Endothelial cell of umbilical vein (primary cell): ENCODE measurements around the gene GRIFIN. TPM values are rescaled to one million over a fixed set of nuclear protein-coding genes. Genes with fewer than 3 reads are reported as not detected.

ENCODE experiments used
- BruUV-seq: library from RNA; stranded (reverse); fragments of 400-500 nt; replicated peaks from 2 replicates; lab custom pipeline; 2021; lab: Mats Ljungman, UMichigan
- CTCF ChIA-PET: fragments of 300-600, 350-600 bp; sonication (Branson Sonifier 250); formaldehyde crosslinking; loops from one replicate; lab custom pipeline; 2021; ENCODE audit warnings: antibody characterized with exemption, inconsistent platforms; lab: Charles Lee
- POLR2A ChIA-PET: fragments of 300-600, 350-600 bp; sonication (Branson Sonifier 250); formaldehyde crosslinking; loops from one replicate; lab custom pipeline; 2021; ENCODE audit warnings: antibody characterized with exemption, inconsistent platforms; lab: Charles Lee
- DNase-seq: peaks from one replicate; pipeline ENCODE4 v3.0.0-alpha.2; 2011; ENCODE audit warnings: low read depth, low spot score
- FAIRE-seq: peaks from 2 replicates; lab custom pipeline; 2011; peaks lifted over from hg19 to GRCh38; lab: Jason Lieb, UNC
- H2AFZ ChIP-seq: 2 replicates; pipeline ENCODE4 v1.6.0; 2012; ENCODE audit warnings: low read depth, low read length, control low read depth, inconsistent platforms
- H3K27ac ChIP-seq: 2 replicates; pipeline ENCODE4 v1.5.1; 2011; ENCODE audit warnings: low read depth, mild to moderate bottlenecking, control low read depth, low read length, moderate library complexity; ENCODE audit not compliant: insufficient read depth
- H3K27me3 ChIP-seq, 2 experiments: 2 replicates each; pipeline versions ENCODE4 v1.6.0 to v1.6.1; 2011; ENCODE audit warnings: low read length in 2 of 2, mixed read lengths in 1 of 2; ENCODE audit not compliant: control insufficient read depth in 2 of 2, insufficient read depth in 2 of 2
- H3K36me3 ChIP-seq, 2 experiments: 2 replicates in 1 of 2; 3 replicates in 1 of 2; pipeline ENCODE4 v1.5.1; 2011; ENCODE audit warnings: low read length in 2 of 2, mild to moderate bottlenecking in 1 of 2, moderate library complexity in 1 of 2; ENCODE audit not compliant: control insufficient read depth in 2 of 2, insufficient read depth in 2 of 2; ENCODE audit errors: extremely low read depth in 1 of 2
- H3K4me1 ChIP-seq: 3 replicates; pipeline ENCODE4 v1.5.1; 2011; ENCODE audit warnings: mild to moderate bottlenecking, low read length; ENCODE audit not compliant: control insufficient read depth, insufficient read depth; ENCODE audit errors: extremely low read depth
- H3K4me2 ChIP-seq: 2 replicates; pipeline ENCODE4 v1.6.1; 2011; ENCODE audit warnings: low read length, control low read depth, mixed read lengths; ENCODE audit not compliant: insufficient read depth
- H3K4me3 ChIP-seq, 3 experiments: fragments of 200-600 bp in 1 of 3; sonication (generic), shearing (Covaris generic) in 1 of 3; replicated peaks in 1 of 3; 2 replicates each; pipeline ENCODE4 v1.5.1; 2011 to 2016; ENCODE audit warnings: control low read depth in 3 of 3, low read length in 3 of 3, mild to moderate bottlenecking in 2 of 3, inconsistent platforms in 1 of 3, low read depth in 1 of 3, moderate library complexity in 1 of 3; ENCODE audit not compliant: insufficient read depth in 1 of 3
- H3K79me2 ChIP-seq: 2 replicates; pipeline ENCODE4 v1.6.0; 2012; ENCODE audit warnings: low read length, inconsistent platforms; ENCODE audit not compliant: control insufficient read depth, insufficient read depth
- H3K9ac ChIP-seq: replicated peaks from 2 replicates; pipeline ENCODE3; 2011; ENCODE audit warnings: low read length, control low read depth; ENCODE audit not compliant: insufficient read depth; ENCODE audit errors: extremely low read depth
- H3K9me1 ChIP-seq: replicated peaks from 3 replicates; pipeline ENCODE4 v1.6.0; 2011; ENCODE audit warnings: mild to moderate bottlenecking, low read length; ENCODE audit not compliant: control insufficient read depth, insufficient read depth; ENCODE audit errors: extremely low read depth
- H3K9me3 ChIP-seq: replicated peaks from 2 replicates; pipeline ENCODE4 v1.5.1; 2012; ENCODE audit warnings: low read length, inconsistent platforms; ENCODE audit not compliant: control insufficient read depth, insufficient read depth
- H4K20me1 ChIP-seq: replicated peaks from 2 replicates; pipeline ENCODE3; 2011; ENCODE audit warnings: mild to moderate bottlenecking, low read length; ENCODE audit not compliant: control insufficient read depth, insufficient read depth; ENCODE audit errors: extremely low read depth
- EZH2 ChIP-seq: IDR thresholded peaks from 2 replicates; pipeline ENCODE4 v1.6.1; 2012; ENCODE audit warnings: borderline replicate concordance, low read depth, mild to moderate bottlenecking, moderate library complexity, low read length, inconsistent platforms; ENCODE audit not compliant: severe bottlenecking
- FOS ChIP-seq: IDR thresholded peaks from 2 replicates; pipeline ENCODE4 v1.6.1; 2011; ENCODE audit warnings: mild to moderate bottlenecking, low read length, moderate library complexity, borderline replicate concordance; ENCODE audit not compliant: insufficient read depth
- GATA2 ChIP-seq: IDR thresholded peaks from 2 replicates; pipeline ENCODE4 v1.7.0; 2011; ENCODE audit warnings: low read depth, mild to moderate bottlenecking, moderate library complexity, mixed read lengths, low read length; ENCODE audit not compliant: insufficient read length, insufficient read depth
- JUN ChIP-seq: IDR thresholded peaks from 2 replicates; pipeline ENCODE4 v1.6.1; 2011; ENCODE audit warnings: borderline replicate concordance, low read depth; ENCODE audit not compliant: insufficient read length, insufficient read depth
- MAX ChIP-seq: IDR thresholded peaks from 2 replicates; pipeline ENCODE4 v1.6.1; 2011; ENCODE audit not compliant: insufficient read depth, insufficient read length
- MYC ChIP-seq: IDR thresholded peaks from one replicate; pipeline ENCODE4 v1.6.1; 2011; ENCODE audit warnings: mild to moderate bottlenecking, low read depth, low read length
- POLR2A ChIP-seq: IDR thresholded peaks from 2 replicates; pipeline ENCODE4 v1.6.1; 2012; ENCODE audit warnings: low read depth, mild to moderate bottlenecking, control low read depth, low read length
- dilution Hi-C: fragments of 300-500 bp; cut with MboI; formaldehyde crosslinking; loops from one replicate; pipeline ENCODE4 v1.15.0; 2019; ENCODE audit warnings: low sequenced_read_pairs; ENCODE audit not compliant: extremely low pct_ligation_motif_present
- intact Hi-C: fragments of 100-400 bp; cut with micrococcal nuclease; formaldehyde crosslinking; loops from one replicate; pipeline ENCODE4 v1.10.0; 2022
- polyA plus RNA-seq, 4 experiments: library from polyadenylated mRNA; depleted of rRNA in 3 of 4; stranded (reverse) in 3 of 4; unstranded in 1 of 4; fragments of >200 nt; gene quantifications; 2 replicates each; pipeline versions ENCODE4 v1.2.1 to v1.2.3, GENCODE V29; 2011 to 2012; ENCODE audit warnings: missing spikeins in 1 of 4
- total RNA-seq: library from RNA; stranded (reverse); gene quantifications from 2 replicates; pipeline ENCODE4 v1.2.3, GENCODE V29; 2021

Gene GRIFIN
- total and polyA plus RNA-seq, 2 donors (not counting 3 experiments of a cell fraction or from before 2014, with no cell fraction given): not detected

GRCh38 chr7:2515424-2516193, 39.4 kb upstream of the GRIFIN start:
- H2AFZ ChIP-seq: no peak overlapping the region
- H3K9me3 ChIP-seq: no peaks in the 10 kb centered on the region
- dilution Hi-C loops (no loop called here), intact Hi-C loops (no loop called here)
- H3K27me3 ChIP-seq: no peaks in the 10 kb centered on the region
- ChIA-PET CTCF (no interaction called here), POLR2A (no interaction called here)
- FAIRE-seq (no peak), DNase-seq (no peak)
- no TSS peak for BruUV-seq
- no peaks in the 10 kb centered on the region for H3K79me2 ChIP-seq
- no peak overlapping the region for H3K27ac ChIP-seq
- H3K9ac ChIP-seq: no peak overlapping the region
- no peak overlapping the region for H3K4me3 ChIP-seq
- H4K20me1 ChIP-seq: no peaks in the 10 kb centered on the region
- TF ChIP-seq JUN: no peak
- no peak for TF ChIP-seq MAX
- no peak for TF ChIP-seq EZH2
- TF ChIP-seq GATA2: no peak
- TF ChIP-seq FOS: no peak
- TF ChIP-seq POLR2A: no peak
- TF ChIP-seq MYC: no peak
- peaks cover 25% of the 10 kb centered on the region for H3K4me1 ChIP-seq
- no peaks in the 10 kb centered on the region for H3K9me1 ChIP-seq
- no peaks in the 10 kb centered on the region for H3K36me3 ChIP-seq
- H3K4me2 ChIP-seq: no peak overlapping the region
